GM21717 (cell line): ENCODE data around the gene MYBPC1.
"Not testable (repeated sequence)": the region's sequence is repeated elsewhere in the genome, so short reads cannot be mapped to it uniquely, and the experiment has no call there.

Experiments used
- ATAC-seq: cut with Tn5 transposase; IDR thresholded peaks from one replicate; pipeline ENCODE4 v1.9.1; 2021; ENCODE audit warnings: mild to moderate bottlenecking, moderate library complexity; ENCODE audit not compliant: unreplicated experiment

The MYBPC1 gene

DNA sequence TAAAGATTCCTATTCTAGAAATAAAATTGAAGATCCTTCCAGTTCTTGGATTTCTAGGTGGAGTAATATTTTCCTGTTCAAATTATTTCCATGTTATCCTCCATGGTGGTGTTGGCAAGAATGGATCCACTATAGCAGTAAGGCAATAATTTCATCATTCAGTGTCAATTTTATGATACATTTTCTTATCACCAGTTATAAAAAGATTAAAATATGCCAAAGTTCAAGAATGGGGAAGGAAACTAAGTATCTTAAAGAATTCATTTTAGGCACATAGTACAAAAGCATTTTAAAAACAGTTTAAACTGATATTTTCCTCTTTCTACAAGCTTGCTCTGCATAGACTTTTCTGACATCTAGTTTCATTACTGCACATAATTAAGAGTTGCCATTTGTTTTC lies 125.3 kb downstream of the MYBPC1 start:
- ATAC-seq, result no peak

DNA sequence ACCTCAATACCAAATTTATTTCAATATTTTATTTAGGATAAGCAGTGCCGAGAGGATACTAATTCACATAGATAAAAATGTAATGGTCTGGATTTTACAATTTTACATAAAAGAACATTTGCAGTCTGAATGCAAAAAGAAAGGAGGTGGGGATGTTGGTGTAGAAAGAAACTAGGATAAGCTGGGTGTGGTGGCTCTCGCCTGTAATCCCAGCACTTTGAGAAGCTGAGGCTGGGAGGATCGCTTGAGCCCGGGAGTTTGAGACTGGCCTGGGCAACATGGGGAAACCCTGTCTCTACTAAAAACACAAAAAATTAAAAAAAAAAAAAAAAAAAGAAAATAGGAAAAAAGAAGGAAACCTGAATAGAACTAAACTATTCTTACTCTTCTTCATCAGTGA lies 127.6 kb downstream of the MYBPC1 start:
- ATAC-seq, result no peak

DNA sequence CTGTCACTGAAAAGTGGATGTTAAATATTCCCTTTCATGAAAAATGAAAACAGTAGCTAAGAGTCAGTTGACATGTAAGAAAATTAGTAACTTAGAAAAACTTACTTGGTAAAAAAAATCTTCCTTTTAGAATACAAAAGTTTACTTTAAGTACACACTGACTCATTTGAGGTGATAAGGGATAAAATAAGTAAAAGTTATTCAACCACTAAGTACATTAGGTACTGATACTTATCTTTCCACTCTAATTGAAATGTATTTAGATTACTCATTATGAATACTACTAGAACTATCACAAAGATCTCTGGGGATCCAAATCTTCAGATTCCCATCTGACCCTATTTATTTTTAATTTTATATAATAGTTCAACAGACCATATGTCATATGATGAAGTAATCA lies 132.3 kb downstream of the MYBPC1 start:
- no peak for ATAC-seq

DNA sequence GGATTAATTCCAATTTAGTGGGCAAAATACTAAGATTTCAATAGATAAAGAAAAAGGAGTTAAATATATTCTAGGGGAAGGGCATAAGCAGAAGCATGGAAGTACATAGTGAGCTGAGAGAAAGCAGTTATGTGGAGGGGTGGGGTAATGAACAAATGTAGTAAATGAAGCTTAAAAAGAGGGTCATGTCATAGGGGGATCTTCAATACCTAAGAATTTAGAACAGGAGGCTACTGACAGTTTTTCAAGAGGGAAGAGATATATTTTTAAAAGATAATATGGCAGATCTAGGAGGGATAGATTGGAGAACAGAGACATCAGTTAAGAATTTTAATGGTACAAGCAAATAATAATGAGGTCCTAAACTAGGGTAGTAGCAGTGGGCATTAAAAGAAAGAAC lies 135.1 kb downstream of the MYBPC1 start:
- no peak for ATAC-seq

DNA sequence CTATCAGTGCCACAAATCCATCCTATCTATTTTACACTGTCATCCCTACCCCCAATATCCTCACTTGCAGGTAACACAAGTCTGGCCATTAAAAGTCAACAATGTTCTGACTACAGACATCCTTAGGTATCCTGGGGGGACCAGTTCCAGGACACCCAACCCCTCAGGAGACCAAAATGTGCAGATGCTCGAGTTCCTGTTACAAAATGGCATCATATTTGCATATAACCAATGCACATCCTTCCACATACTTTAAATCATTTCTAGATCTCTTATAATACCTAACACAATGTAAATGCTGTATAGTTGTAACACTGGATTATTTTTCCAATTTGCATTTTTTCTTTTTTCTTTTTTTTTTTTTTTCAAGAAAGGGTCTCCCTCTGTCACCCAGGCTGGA lies 137.5 kb downstream of the MYBPC1 start:
- ATAC-seq, result no peak

DNA sequence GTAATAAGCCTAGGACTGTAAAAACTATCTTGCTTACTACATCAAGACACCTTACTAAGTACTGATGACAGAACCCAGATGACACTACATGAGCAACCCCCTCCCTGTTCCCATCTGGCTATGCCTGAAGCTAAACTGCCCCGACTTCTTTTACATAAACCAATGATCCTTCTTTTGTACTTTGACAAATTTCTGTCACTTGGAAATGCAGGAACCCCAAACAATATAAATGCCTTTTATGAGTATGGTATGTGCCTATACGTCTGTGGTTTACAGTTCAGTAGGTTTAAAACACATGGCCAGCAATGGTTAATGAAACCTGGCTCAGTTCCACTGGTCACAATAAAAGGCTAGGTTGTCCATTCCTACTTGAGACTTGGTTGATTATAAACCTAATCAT lies 138.4 kb downstream of the MYBPC1 start:
- no peak for ATAC-seq

DNA sequence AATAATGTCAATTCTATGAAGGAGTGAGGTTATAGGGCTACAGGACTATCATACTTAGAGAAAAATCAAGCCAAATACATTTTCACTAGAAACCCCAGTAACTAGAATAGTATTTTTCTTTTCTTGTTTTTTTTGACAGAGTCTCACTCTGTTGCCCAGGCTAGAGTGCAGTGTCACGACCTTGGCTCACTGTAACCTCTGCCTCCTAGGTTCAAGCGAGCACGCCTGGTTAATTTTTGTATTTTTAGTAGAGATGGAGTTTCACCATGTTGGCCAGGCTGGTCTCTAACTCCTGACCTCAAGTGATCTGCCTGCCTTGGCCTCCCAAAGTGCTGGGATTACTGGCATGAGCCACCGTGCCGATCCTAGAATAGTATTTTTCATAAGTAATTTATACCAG lies 139.7 kb downstream of the MYBPC1 start:
- not testable (repeated sequence) for ATAC-seq
